T-helper 9 cell (primary cell): ENCODE results near the gene EGFL7.

Experiments used
- DNase-seq: peaks from one replicate; pipeline ENCODE4 v3.0.0-alpha.2; 2020
- total RNA-seq, 2 donors: gene quantifications; one replicate each; lab custom pipeline; 2026; lab: John Stamatoyannopoulos, UW

Gene EGFL7
- 0 to 0.14 reads per million in 2 donors for total RNA-seq

DNA sequence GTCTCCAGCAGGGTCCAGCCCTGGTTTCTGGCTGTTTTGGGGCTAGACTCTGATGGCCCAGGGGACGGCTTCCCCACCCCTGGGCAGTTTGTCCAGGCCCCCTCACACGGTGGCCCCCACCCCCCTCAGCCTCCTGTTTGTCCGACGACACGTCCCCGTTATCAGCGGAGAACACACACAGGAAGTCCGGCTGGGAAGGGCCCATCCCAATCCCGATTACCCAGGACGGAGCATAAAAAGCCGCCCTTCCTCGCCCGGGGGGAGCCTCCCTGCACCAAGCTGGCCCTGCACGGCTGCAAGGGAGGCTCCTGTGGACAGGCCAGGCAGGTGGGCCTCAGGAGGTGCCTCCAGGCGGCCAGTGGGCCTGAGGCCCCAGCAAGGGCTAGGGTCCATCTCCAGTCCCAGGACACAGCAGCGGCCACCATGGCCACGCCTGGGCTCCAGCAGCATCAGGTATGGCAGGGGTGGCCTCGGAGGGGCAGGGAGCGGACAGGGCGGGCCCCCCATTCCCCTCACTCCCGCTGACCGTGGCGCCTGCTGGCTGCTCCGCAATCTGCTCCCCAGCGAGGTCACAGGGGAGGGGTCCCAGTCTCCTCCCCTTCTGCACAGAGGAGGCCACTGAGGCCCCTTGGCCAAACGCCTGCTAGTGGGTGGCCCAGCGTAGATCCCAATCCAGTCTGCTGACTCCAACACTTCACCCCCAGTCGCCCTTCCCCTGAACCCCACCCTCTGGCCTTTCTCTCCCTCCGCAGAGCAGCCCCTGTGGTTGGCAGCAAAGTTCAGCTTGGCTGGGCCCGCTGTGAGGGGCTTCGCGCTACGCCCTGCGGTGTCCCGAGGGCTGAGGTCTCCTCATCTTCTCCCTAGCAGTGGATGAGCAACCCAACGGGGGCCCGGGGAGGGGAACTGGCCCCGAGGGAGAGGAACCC lies at the start of gene EGFL7:
Gene EGFL7, plus strand, starts transcription at position 261 of the 926 bp plus-strand sequence. CDS start 5,367 bp downstream, outside the sequence.
- DNase-seq = no peak

DNA sequence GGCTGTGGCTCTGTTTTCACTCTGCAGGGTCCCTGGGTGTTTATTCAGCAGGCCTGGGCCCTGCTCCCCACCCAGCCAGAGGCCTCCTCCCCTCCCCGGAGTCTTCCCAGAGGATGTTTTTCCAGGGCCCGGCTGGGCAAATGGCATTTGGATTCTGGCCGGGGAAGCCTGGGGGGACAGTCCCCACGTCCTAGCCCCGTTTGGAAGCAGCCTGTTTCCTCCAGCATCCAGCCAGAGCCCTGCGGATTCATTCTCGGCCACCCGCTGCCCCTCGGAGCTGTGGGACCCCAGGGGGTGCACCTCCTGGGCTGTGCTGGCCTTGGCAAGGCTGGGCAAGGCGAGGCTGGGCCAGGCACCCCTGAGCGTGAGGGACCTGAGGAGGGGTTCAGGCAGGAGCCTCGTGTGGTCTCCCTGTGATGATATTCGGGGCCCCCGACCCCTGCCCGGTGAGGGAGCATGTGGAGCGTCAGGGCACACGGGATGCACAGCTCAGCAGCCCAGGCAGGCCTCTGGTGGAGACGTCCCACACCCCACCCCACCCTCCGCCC lies 48.8 kb upstream of the EGFL7 start:
- DNase-seq = no peak

DNA sequence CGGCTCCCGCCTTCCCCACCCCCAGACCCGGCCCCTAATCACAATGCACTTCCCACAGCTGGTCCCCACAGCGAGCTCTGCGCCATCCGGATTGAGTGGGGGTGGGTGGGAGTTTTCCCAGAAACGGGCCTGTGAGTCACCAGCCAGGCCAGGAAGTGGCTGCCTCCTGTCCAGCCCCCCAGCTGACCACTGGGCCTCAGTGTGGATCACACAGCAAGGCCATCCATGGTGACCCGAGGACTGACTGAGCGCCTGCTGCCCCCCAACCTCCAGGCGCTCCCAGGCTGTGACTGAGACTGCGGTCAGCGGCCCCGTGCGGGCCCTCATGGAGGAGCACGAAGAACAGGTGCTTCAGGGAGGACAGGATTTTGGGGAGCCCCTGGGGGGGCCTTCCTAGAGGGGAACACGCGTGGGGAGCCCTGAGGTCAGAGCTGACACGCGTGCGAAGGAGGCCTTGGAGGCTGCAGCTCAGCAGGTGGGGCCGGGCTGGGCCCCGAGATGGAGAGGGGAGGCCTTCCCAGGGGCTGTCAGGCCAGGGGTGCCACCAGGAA lies 48.3 kb upstream of the EGFL7 start:
- DNase-seq = no peak

DNA sequence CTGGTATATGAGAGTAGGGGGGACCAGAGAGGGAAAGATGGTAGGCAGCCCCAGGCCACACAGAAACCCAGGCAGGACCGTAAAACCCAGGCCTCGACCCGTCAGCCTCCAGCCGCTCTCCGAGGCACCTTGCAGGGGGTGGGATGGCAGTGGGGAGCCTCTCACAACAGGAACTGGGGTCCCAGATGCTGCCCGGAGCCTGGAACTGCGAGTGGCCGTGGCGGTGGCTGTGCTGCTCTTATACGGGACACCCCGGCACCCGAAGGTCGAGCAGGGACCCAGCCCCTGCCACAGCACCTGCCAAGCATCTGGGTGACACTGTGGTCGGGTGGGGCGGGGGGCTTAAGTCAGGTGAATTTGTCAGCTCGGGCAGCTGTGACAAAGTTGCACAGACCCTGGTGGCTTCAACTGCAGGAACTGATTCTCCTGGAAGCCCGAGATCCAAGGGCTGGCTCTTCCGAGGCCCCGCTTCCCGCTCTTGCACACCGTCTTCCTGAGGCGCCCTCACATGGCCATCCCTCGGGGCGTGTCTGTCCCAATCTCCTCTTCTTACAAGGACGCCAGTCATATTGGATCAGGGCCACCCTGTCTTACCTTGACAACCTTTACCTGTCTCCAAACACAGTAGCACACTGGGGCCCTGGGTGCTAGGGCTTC lies 47.6 kb upstream of the EGFL7 start:
- DNase-seq = no peak

DNA sequence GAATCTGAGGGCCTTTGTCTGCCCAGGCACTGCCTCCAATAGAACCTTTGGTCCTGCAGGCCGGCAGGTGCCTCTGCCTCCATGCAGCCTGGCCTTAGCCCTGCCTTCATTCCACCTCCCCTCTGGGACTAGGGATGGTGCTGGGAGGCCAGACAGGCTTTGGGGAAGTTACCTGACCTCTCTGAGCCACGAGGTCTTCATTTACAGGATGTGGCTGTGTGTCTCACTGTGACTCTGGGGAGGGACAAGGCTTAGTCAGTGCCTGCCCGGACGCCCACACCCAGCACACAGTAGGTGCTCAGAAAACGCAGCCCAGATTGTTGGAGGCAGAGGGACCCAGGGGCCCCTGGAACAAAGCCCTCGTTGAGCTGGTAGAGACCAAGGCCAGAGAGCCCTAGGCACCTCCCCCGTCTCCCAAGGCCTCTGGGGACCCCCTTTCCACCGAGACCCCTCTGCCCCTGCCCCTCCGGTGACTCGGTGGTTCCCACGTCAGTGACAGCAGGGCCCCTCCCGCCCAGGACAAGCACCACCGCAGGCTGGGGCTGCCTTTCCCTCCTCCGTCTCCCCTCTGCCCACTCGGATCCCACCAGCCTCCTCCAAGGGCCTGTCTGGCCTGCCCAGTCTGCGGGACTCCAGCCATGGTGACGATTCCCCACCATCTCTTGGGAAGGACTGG lies 46.9 kb upstream of the EGFL7 start:
- DNase-seq = no peak

DNA sequence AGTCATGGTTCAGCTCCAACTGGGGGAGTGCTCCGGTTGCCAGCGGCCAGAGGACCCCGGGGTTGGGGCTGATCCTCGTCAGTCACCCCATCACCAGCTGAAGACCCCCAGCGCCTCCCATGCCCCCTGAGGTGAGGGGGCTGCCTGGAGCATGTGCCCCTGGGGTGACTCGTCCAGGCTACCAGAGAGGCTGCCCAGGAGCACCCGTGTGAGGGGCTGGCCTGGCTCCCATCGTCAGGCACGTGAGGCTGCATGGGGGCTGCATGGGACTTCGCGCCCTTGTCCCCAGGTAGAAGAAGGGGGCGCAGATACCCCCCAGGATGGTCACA lies 46.4 kb upstream of the EGFL7 start:
- DNase-seq = no peak

DNA sequence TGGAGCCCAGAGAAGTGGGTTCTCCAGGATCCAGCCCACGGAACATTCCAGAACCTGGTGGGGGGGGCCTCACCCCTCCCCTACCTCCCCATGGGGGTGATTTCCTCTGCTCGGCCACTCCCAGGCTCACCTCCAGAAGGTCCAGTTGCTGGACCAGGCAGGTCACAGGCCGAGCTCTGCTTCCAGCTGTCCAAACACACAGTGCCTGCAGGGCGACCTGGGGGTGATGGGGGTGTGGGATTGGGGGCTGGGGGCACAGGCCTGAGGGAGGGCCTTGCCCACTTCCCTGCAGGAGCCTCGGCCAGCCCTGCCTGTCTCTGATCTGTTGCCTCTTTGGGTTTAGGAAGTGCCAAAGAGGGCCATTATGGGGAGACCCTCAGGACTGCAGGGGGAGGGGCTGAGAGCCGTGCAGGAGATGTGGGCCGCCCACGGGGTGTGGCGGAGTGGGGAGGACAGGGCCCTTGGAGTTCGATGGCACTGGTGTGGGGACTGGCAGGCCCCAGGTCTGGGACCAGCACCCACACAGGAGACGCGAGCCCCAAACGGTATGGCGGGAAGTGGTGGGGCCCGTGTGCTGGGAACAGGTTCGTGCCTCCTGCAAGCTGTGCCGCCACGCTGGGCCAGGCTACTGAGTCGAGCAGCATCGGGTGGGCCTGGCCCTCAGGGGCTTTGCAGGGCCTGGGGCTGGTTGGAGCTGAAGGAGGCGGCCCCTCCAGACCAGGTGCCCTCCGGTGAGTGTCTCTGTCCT lies 45.6 kb upstream of the EGFL7 start:
- DNase-seq = no peak

DNA sequence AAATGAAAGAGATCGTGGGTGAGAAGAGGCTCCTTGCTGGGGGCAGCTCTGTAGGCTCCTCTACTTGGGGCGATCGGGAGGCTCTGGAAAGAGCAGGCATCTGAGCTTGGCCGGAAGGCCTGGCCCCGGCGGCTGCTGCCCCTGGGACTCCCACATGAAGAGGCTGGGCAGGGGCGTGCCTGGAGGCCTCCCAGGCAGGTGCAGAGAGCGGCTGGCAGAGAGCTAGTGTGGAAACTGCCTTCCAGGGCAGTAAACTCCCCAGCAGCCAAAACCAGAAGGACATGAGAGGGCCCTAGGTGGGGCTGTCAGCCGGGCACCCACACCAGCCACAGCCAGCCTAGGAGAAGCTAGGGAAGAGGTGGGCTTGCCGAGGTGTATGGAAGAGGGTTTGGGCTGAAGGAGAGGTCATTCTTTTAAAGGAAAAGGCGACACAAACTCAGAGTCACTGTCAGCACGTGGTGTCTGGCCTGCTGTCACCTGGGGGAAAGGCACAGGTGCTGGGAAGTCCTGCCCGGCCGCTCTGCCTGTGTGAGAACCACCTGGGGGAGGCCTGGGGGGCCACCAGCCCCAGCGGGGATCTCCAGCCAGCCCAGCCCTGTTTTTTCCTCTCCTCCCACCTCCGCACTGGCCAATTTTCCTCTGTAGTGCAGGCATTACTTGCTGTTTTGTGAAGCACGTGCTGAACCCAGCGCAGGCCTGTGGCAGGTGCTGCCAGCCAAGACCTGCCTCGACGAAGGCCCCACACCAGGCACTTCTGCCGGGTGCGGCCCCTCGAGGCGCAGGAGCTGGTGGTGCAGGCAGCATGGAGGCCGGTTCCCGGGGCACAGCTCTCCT lies 44.8 kb upstream of the EGFL7 start:
- DNase-seq = no peak

DNA sequence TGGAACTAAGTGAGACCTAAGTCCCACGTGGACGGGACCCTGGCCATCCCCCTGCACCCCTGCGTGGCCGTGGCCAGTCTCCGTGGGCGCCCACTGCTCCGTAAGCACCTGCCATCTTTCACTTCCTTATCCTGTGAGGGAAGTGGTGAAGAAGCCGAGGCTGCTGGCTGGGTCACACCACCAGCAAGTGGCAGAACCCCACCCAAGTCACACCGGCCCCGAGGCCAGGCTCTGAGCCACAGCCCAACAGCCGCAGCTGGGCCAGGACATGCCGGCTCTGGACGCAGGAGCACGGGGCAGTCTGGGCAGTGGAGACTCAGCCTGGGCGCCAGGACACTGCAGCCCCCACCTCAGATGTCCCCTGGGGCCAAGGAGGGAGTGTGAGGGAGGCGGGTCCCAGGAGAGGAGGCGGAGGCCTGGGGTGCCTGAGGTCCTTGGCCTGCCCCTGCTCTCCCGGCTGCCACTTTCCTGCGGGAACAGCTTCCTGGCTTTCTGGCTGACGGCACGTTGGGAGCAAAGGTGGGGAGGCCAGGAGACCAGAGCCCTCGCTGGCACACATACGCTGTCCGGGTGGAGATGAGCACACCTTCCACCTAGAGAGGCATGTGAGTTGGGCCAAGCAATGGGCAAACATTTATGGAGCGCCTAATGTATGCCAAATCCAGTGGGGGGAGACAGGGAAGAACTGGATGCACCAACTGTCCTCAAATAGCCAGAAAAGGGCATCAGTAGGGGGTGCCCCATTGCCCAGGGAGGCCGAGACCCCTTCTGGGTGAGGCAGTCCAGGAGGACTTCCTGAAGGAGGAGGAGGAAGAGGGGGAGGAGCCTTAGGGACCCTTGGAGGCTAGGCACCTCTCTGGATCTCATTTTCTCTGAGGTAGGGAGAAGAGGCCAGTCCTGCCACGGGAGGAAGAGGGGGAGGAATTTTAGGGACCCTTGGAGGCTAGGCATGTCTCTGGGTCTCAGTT lies 43.9 kb upstream of the EGFL7 start:
- DNase-seq = no peak

DNA sequence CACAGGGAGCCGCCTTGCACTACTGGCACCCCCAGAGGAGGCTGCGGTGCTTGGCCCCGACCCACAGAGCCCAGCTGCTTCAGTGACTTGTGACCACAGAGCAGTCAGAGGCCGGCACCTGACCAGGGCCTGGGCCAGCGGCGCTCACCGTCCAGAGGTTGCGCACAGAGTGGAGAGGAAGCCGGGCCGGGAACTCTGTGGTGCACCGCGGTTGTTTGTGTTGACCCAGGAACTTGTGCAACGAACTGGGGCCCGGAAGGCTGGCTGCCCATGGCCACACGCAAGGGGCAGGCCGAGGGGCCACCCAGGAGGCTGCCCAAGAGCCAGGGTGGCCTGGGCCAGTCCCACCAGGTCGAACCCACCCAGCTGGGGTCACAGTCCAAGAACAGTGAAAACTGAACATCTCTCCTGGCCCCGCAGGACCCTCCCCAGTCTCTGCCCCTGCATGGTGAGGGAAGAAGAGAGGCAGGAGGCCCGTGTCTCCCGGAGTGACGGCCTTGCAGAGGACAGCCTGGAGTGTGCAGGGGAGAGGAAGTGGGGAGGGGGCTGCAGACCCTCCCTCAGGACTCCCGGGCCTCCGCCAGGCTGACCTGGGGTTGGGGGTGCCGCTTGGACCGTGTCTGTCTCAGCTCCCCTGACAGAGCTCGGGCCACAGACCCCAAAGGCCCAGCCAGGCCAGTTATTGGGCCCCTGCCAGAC lies 42.8 kb upstream of the EGFL7 start:
- no peak for DNase-seq

DNA sequence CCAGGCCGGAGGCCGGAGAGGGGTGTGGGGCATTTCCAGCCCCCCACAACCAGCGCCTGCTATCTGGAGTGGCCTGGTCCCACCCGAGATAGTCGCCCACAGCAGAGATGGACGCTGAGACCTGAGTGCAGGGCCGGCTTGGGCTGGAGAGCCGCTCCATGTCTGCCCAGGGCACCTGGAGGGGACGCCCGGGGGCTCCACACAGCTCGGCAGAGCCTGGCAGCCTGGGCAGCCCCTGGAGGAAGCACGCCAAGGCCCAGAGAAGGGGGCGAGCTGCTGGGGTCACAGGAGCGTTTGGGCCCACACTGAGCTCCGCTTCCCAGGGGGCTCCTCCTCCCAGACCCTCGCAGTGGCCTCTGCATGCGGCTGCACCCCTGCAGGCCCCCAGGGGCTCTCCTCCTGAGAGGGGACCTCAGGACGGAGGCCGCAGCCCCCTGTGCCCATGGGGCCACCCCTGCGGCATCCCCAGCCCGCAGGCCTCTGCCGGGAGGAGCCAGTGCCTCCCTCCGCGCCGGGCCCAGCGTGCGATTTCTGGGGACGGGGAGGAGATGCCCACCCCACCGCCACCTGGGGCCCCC lies 42.2 kb upstream of the EGFL7 start:
- no peak for DNase-seq

DNA sequence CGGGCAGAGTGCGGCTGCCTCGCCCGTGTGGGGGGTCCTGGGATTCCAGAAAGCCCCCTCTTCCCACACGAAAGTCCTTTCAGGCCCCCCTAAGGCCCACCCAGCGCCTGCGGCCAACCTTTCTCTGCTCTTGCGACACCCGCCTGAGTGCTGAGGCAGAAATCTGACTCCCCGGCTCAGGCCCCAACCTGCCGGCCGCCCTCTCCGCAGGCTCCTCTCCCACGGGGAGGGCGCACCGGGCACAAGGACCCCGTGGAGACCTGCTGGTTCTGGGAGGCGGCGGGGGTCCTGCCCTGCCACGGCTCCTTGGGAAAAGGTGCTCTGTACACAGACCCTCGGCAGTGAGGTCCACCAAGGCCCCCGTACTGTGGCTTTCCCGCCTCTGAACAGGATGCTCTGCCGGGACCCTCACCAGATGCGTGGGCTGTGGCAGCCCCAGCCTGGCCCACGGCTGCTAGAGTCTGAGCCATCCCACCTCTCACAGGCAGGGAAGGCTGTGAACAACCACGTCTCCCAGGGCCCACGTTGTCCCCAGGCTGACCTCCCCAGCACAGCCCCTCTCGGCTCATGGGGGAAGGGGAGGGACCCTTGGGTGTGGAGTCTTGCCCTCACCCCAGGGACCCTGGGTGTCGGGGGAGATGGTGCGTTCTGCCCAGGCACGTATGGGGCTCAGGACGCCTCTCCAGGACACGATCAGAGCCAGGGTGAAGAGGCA lies 41.5 kb upstream of the EGFL7 start:
- no peak for DNase-seq

DNA sequence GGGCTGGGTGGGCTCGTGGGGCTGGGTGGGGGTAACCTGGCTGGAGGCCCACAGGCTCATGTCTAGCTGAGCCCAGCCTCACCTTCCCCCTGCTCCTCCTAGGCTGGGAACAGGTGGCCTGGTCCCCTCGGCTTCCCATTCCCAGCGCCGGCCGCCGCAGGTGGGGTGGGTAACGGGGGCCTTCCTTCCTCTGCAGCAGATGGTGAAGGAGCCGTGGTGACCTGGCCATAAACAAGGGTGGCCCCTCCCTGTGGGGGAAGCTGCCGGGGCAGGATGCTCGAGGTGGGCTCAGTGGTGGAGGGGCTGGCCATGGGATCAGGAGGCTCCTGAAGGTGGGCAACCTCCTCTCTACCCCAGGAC lies 41.0 kb upstream of the EGFL7 start:
- DNase-seq = no peak

DNA sequence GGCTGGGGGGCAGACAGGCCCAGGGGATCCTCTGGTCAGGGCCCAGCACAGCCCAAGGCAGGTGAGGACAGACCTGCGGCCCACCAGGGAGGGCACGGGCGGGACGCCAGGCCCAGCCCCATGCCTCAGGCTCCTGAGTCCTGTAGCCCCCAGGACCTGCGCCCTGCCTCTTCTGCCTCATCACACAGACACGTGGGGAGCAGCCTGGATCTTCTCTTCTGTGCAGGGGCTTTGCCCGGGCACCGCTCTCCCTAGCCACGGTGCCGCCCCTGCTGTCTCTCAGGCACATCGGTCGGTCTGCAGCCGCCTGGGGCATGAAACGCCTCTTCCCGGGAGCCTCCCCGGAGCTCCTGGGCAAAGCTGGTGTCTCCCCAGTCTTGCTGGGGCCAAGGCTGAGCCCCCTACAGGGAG lies 40.2 kb upstream of the EGFL7 start:
- no peak for DNase-seq

DNA sequence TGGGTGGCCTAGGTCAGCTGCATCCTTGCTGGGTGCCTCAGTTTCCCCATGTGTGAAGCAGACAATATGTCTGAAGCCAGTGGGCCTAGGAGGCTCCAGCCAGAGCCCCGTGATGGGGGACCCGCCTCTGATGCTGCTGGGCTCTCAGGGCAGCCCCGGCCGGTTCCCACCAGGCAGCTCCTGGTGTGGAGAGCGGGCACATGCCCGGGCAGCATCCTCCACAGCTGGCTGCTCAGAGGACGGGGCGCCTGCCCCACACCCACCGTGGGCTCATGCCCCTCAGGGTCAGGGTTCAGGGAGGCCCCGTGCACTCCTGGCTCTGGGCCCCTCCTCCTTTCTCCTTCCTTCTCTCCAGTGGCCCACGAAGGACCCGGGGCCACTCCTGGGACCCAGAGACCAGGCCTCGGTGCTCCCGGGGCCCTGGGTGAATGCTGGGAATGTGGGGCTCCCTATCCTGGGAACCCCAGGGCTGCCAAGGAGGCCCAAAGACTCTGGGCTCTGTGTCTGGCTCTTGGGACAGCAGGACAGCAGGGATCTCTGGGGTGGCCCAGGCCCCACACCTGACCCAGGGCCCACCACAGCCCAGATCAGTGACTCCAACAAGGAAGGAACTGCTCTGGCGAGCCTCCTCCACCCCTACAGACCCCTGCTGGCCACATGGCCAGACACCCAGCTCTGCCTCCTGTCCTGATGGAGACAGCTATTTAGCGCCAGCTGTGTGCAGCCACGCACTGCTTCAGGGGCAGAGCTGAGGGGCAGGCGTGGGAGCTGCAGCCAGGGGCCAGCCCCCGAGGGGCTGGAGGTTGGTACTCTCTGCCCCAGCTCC lies 39.5 kb upstream of the EGFL7 start:
- DNase-seq = no peak

DNA sequence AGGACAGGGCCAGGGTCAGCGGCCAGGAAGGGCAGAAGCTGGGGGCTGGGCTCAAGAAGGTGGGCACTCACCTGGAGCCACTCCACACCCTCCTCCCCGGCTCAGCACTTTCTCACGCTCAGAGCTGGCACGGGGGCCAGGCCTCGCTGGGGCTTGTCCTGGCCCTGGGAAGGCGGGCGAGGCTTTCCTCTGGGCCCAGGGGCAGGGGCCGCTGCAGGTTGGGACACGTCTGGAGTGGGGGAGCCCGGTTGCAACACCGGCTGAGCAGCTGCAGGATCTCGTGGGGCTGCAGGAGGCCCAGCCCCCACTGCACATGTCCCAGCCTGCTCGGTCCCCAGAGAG lies 38.9 kb upstream of the EGFL7 start:
- no peak for DNase-seq

DNA sequence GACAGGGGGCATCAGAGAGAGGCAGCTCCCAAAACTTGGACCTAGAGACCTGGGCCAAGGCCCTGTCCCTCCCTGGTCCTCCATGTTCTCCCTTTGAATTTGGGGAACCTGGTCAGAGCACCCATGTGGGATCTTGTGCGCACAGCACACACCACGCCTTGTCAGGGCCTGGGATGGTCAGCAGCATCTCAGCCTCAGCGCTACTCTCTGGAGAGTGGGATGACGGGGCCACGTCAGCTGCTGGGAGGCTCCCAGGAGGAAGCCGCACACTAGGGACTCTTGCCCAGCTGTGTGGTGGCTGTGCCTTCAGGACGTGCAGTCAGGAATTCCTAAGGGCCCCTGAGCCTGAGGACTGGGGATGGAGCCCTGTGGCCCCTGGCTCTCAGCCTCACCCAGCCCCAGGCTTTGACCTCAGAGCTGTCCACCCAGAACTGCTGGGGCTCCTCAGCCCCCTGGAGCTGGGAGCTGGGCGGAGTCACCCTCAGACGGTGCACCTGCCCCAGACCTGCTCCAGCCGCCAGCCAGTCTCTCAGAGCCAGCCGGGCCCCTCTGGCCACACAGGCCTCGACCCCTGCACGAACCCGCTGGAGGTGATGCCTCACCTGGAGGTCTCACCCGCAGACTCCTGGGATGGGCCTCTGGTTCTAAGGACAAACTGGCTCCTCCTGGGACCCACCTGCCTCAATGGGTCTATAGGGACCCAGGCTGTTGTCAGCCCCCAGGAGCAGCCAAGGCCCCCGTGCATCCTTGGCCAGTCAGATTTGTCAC lies 38.3 kb upstream of the EGFL7 start:
- no peak for DNase-seq
